Measurements from ENCODE around the gene SLC1A7. TPM values are rescaled to one million over a fixed set of nuclear protein-coding genes. Genes with fewer than 3 reads are reported as not detected.

Gene SLC1A7
- total RNA-seq, 1 donor from 2014 or later = not detected

DNA sequence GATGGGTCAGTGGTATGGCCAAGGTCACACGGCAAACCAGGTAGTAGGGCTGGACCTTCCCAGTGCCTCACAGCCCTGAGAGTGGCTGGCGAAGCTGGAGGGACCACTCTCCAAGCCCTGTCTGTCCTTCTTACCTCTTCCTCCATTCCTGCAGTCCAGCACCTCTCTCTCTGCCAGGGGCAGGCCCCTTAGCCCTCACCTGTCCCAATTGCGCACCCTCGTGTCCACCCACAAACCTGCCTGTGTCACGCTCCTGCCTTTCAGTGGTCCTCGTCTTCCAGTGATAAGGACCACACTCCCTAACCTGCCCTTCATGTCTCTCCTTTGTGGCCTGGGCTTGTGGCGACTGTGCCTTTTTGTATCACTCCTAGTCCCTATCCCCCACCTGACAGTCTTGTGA lies 77.0 kb downstream of the SLC1A7 start:
- DNase-seq (ENCODE audit: low spot score) = no peak
- H4K20me1 ChIP-seq (ENCODE audit: low read depth) = no peaks in the 10 kb centered on the region
- H3K9me3 ChIP-seq (ENCODE audit: low read depth) = no peaks in the 10 kb centered on the region
- Mint-ChIP-seq H3K4me1 (peaks cover 11% of the 10 kb centered on the region), H3K36me3 (no peaks in the 10 kb centered on the region), H3K9me3 (no peaks in the 10 kb centered on the region), H3K27me3 (ENCODE audit: insufficient read depth, low read depth) (peaks cover 41% of the 10 kb centered on the region), H3K27ac (no peak overlapping the region), H3K4me3 (no peak overlapping the region)
- peaks cover 10% of the 10 kb centered on the region for H3K4me1 ChIP-seq
- no peak overlapping the region for H2AFZ ChIP-seq (replicated peaks)
- H3K27ac ChIP-seq = no peak overlapping the region
- no peak overlapping the region for H3K4me2 ChIP-seq
- no peak overlapping the region for H3K4me3 ChIP-seq
- no peak overlapping the region for H3K9ac ChIP-seq
- peaks cover 51% of the 10 kb centered on the region for H3K27me3 ChIP-seq
- no peaks in the 10 kb centered on the region for H3K79me2 ChIP-seq (ENCODE audit: low read depth)
- peaks cover 5% of the 10 kb centered on the region for H3F3A ChIP-seq (ENCODE audit: low read depth)
- TF ChIP-seq, protein P1, sequence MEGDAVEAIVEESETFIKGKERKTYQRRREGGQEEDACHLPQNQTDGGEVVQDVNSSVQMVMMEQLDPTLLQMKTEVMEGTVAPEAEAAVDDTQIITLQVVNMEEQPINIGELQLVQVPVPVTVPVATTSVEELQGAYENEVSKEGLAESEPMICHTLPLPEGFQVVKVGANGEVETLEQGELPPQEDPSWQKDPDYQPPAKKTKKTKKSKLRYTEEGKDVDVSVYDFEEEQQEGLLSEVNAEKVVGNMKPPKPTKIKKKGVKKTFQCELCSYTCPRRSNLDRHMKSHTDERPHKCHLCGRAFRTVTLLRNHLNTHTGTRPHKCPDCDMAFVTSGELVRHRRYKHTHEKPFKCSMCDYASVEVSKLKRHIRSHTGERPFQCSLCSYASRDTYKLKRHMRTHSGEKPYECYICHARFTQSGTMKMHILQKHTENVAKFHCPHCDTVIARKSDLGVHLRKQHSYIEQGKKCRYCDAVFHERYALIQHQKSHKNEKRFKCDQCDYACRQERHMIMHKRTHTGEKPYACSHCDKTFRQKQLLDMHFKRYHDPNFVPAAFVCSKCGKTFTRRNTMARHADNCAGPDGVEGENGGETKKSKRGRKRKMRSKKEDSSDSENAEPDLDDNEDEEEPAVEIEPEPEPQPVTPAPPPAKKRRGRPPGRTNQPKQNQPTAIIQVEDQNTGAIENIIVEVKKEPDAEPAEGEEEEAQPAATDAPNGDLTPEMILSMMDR (IDR thresholded peaks at IDR 0.05) = no peak
- no peak for TF ChIP-seq EZH2 (IDR thresholded peaks at IDR 0.05)
- H3K36me3 ChIP-seq = no peaks in the 10 kb centered on the region

DNA sequence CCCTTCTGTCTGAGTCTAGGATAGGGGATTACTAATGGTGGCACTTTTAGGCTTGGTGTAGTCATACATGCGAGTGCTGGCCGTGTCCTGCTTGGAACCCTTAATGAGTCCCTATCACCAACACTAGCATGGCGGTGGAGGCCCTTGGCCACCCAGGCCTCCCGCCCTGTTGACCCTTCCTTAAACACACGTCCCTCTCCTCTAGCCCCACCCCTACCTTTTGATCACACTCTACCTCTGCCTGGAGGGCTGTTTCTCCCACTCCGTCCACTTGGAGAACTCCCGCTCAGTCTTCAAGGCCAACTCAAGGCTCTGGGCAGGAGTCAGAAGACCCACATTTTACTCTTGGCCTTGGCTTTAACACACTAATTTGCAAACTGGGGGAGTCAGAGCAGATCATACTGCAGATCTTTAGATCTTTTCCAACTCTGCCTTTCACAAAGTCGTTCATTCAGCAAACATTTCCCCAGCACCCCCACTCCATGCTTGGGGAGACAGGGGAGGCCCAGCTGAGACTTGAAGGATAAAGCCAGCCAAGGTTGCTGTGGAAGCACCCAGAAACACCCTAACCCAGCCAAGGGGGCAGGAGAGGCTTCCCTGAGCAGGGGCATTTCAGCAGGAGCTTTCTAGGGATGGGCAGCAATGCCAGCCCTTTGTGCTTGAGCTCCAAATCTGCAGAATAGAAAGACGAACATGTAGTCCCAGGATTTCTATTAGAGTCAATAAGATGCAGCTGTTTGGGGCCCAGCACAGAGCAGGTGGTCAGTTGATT lies 78.5 kb downstream of the SLC1A7 start:
- H3K9me3 Mint-ChIP-seq = no peaks in the 10 kb centered on the region
- peaks cover 5% of the 10 kb centered on the region for H3F3A ChIP-seq (ENCODE audit: low read depth)
- H3K9ac ChIP-seq = no peak overlapping the region
- H3K9me3 ChIP-seq (ENCODE audit: low read depth) = no peaks in the 10 kb centered on the region
- peak overlapping the region; percentile 37 for H3K4me3 Mint-ChIP-seq
- peaks cover 66% of the 10 kb centered on the region for H3K27me3 ChIP-seq
- H2AFZ ChIP-seq (replicated peaks) = no peak overlapping the region
- no peaks in the 10 kb centered on the region for H3K36me3 Mint-ChIP-seq
- no peak for TF ChIP-seq EZH2phosphoT487 (IDR thresholded peaks at IDR 0.05)
- TF ChIP-seq, protein P1 (IDR thresholded peaks at IDR 0.05) = no peak
- no peak for TF ChIP-seq EZH2 (IDR thresholded peaks at IDR 0.05)
- H3K4me1 Mint-ChIP-seq = peaks cover 13% of the 10 kb centered on the region
- no peak overlapping the region for H3K4me2 ChIP-seq
- H3K4me1 ChIP-seq = peaks cover 10% of the 10 kb centered on the region
- H3K27ac Mint-ChIP-seq = no peak overlapping the region
- no peaks in the 10 kb centered on the region for H3K79me2 ChIP-seq (ENCODE audit: low read depth)
- no peaks in the 10 kb centered on the region for H3K36me3 ChIP-seq
- H4K20me1 ChIP-seq (ENCODE audit: low read depth) = no peaks in the 10 kb centered on the region
- no peak overlapping the region for H3K4me3 ChIP-seq
- no peak overlapping the region for H3K27ac ChIP-seq
- DNase-seq (ENCODE audit: low spot score) = no peak
- H3K27me3 Mint-ChIP-seq (ENCODE audit: insufficient read depth, low read depth) = peaks cover 46% of the 10 kb centered on the region

DNA sequence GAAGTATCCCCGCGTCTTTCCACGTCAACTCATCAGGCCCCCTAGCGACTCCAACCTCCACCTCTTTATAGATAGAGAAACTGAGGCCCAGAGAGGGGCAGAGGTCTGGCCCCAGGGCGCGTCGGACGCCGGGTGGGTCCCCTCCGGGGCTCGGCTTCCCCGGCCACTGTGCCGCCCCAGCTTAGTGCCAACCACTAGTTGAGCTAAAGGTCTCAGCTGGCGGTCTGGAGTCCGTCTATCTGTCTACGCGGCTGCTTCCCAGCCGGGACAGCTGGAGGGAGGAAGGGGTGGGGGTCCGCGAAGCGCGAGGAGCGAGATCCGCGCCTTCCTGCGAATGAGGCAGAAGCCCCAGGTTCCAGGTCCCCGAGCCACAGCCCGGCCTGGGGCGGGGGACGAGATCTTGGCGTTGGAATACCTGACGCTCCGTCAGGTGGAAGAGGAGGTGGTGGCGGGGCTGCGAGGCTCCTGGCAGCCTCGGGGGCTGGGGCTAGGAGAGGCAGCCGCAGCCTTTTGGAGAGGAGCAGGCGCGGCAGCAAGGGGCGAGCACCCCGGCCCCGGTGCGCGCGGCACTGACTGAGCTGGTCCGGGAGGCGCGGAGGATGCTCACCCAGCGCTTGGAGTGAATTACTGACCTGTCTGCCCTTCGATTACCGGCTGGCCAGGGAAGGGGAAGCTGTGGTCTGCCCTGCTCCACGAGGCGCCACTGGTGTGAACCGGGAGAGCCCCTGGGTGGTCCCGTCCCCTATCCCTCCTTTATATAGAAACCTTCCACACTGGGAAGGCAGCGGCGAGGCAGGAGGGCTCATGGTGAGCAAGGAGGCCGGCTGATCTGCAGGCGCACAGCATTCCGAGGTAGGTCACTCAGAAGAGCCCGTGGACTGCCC lies 79.5 kb downstream of the SLC1A7 start:
- TF ChIP-seq EZH2 (IDR thresholded peaks at IDR 0.05) (peak; percentile 82), EZH2phosphoT487 (IDR thresholded peaks at IDR 0.05) (peak; percentile 50)
- TF ChIP-seq, protein P1 (IDR thresholded peaks at IDR 0.05) = peak; percentile 30
- Mint-ChIP-seq H3K4me3 (peak overlapping the region; percentile 78), H3K9me3 (no peaks in the 10 kb centered on the region), H3K27ac (no peak overlapping the region), H3K27me3 (ENCODE audit: insufficient read depth, low read depth) (peaks cover 49% of the 10 kb centered on the region), H3K36me3 (no peaks in the 10 kb centered on the region), H3K4me1 (peaks cover 13% of the 10 kb centered on the region)
- H2AFZ ChIP-seq (replicated peaks) = peak overlapping the region; percentile 60
- H3K27me3 ChIP-seq = peaks cover 76% of the 10 kb centered on the region
- H3K79me2 ChIP-seq (ENCODE audit: low read depth) = no peaks in the 10 kb centered on the region
- H3F3A ChIP-seq (ENCODE audit: low read depth) = peaks cover 5% of the 10 kb centered on the region
- peaks cover 10% of the 10 kb centered on the region for H3K4me1 ChIP-seq
- H3K27ac ChIP-seq = no peak overlapping the region
- H3K9me3 ChIP-seq (ENCODE audit: low read depth) = no peaks in the 10 kb centered on the region
- no peak overlapping the region for H3K9ac ChIP-seq
- no peaks in the 10 kb centered on the region for H4K20me1 ChIP-seq (ENCODE audit: low read depth)
- H3K36me3 ChIP-seq = no peaks in the 10 kb centered on the region
- peak overlapping the region; percentile 66 for H3K4me3 ChIP-seq
- DNase-seq (ENCODE audit: low spot score) = peak; percentile 59
- peak overlapping the region; percentile 95 for H3K4me2 ChIP-seq

Data from neural progenitor cell (in vitro differentiated cells).